NCI-H187 treated with DMSO at 0.1 percent for 48 hours (cell line): Measurements from ENCODE around the gene DAZAP1.

Experiments
- DNase-seq: peaks from one replicate; lab custom pipeline; 2025; lab: John Stamatoyannopoulos, UW

The DAZAP1 gene

GRCh38 chr19:1407528-1408299 is at the start of gene DAZAP1:
Gene DAZAP1, plus strand, starts transcription at chr19:1407586. Its CDS starts 188 bp downstream, at chr19:1407774.
- DNase-seq = no peak

GRCh38 chr19:1360126-1360817 is 47.1 kb upstream of the DAZAP1 start:
- no peak for DNase-seq

GRCh38 chr19:1360818-1361461 is 46.4 kb upstream of the DAZAP1 start:
- no peak for DNase-seq

GRCh38 chr19:1361601-1362386 is 45.6 kb upstream of the DAZAP1 start:
- DNase-seq = no peak

DNA sequence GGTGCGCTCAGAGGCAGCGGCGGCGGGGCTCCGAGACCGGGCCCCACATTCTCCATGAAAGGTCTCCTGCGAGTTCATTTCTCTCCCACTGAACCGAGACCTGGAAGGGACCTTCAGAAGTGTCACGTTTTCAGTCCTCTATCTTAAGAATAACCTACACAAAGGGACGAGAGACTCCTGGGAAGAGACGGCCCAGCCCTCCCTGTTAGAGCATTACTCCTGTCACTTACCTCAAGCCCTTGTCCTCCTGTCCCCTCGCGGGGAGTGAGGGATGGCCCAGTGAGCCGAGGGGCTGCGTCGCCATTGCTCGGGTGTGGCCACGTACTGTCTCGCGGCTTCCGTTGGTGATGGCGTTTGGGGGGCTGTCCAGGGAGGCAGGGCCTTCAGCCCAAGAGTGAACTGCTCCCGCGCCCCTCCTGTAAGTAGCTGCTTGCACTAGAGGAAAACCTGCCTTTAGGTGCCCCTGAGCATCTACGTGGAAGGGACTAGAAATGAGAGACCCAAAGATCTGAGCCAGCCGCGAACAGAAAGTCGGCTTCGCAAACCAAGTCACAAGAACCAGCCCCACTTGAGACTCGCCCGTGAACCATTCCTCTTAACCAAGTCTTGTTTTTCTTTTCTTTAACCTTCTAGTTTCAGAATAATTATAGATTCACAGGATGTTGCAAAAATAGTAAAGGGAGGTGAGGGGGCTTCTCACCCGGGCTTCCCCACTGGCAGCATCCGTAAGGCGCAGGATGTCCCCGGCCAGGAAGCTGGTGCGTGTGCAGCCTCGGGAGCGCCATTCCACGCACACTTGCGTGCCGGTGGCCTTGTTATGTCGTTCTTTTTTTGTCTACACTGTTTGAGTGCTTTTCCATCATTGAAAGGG is 44.8 kb upstream of the DAZAP1 start:
- DNase-seq = no peak

DNA sequence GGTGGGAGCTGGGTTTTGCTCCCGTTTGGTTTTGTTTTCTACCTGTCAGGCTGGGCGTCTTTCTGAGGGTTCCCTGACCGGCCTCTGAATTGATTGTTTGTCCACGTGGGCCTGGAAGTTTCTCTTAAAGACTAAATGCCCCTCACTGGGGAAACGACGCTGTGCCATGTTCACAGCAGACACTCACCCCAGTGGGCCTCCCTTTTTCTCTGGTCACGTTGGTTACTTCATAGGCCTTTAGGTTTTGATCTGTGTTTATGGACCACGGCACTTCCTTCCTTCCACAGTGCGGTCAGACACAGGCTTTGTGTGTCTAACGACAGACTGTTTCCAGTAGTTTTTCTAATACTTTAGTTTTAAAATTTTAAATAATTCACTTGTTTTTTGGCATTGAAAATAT is 43.8 kb upstream of the DAZAP1 start:
- DNase-seq = no peak

GRCh38 chr19:1364070-1364704 is 43.2 kb upstream of the DAZAP1 start:
- no peak for DNase-seq

- DNase-seq = no peak
Measured at GRCh38 chr19:1365319-1366269, 41.8 kb upstream of the DAZAP1 start.

- no peak for DNase-seq
Measured at GRCh38 chr19:1366296-1366695, 41.1 kb upstream of the DAZAP1 start.

DNA sequence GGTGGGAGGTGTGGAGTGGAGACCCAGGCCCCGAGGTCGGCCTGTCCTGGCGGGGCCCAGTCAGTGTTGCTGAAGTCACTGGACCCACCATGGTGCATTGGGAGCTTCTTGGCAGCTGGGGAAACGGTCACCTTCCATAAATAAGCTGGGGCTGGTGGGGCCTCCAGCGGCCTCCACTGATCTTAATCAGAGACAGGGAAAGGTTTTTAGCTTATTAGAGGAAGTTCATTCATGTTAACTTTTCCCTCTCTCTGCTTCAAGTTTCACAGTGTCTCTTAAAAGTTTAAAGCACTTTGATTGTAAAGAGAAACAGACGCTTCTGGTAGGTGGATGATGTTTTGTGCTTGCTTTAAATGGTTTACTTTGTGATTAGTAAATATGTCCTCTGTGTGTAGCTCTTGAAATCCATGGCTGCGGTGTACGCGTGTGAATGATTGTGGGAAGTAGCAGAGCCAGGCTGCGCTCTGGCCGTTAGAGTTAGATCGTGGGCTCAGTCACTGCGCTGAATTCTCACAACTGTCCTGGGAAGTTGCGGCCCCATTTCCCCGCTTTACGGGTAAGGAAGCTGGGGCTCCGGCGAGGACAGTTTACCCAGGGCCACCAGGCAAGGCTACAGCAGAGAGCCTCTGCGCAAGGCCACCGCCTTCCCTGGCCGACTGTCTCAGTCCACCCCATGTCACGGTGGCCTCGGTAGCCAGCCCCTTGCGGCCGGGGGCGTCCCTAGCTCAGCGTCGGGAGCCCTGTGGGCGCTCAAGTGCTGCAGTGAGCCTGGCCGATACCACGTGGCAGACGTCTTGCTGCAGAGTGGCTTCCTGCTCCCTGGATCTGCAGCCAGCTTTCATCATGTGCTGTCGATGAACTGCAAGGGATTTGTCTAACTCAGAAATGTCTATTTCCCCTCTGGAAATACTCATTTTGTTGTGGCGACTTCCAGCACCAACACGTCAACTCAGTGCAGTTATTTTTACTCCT is 40.2 kb upstream of the DAZAP1 start:
- no peak for DNase-seq

DNA sequence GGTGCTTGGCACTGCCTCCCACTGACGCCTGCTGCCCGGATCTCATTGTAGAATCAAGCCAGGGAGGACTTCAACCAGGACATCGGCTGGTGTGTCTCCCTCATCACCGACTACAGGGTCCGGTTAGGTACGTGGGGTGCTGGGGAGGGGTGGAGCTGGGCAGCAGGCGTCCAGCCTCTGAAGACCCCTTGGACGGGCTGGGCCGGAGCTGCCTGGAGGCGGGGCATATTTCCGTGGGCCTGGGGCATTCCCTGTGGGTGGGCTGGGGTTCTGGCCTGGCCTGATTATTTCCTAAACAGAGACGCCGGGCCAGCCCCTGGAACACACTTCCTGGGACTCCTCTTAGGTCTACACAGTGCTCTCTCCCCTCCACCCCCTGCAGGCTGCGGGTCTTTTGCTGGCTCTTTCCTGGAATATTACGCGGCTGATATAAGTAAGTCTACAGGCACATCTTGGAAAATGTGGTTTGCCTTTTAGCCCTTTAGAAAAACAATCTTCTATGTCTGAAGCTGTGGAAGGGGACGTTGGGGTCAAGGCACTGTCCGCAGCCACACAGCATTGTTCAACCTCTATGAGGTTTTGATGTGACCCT is 38.1 kb upstream of the DAZAP1 start:
- no peak for DNase-seq

- no peak for DNase-seq
Measured at GRCh38 chr19:1370579-1371361, 36.6 kb upstream of the DAZAP1 start.

DNA sequence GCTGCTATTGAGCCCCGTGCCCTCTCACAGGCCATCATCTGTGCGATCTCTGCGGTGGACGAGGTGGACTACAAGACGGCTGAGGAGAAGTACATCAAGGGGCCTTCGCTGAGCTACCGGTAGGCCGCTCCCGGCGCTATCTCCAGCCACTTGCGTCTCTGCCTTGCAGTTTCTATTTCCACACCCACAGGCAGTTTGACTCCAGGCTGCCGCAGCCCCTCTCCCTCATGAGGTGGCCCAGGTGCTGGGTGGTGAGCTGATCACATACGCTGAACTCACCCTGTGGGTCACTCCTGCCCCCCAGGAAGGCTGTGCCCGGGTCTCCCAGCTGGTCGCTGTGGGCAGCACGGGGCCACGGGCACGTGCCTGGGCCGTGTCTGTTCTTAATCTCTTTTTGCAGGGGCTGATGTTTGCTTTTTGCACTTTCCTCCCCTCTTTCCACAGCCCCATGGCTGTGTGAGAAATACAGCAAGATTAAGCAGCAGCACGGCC is 34.3 kb upstream of the DAZAP1 start:
- DNase-seq = no peak

GRCh38 chr19:1373534-1374249 is 33.7 kb upstream of the DAZAP1 start:
- no peak for DNase-seq

- no peak for DNase-seq
Measured at GRCh38 chr19:1374250-1374577, 33.2 kb upstream of the DAZAP1 start.

DNA sequence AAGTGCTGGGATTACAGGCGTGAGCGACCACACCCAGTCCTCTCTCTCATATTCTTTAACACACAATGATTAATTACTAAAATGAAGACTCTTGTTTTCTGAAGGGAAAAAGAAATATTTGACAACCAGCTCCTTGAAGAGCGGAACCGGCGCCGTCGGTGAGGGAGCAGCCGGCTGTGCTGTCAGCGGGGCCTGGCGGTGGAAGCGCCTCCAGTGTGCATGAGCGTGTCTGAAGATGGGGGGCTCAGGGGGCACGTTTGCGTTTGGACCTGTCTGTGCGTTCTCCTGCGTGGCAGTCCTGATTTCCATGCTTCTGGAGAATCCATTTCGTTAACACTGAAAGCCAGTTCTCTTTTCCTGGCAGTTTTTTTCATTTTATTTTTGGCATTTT is 31.0 kb upstream of the DAZAP1 start:
- DNase-seq = no peak
